Mesothelial cell of epicardium (in vitro differentiated cells): ENCODE measurements around the gene SELENOI. TPM values are rescaled to one million over a fixed set of nuclear protein-coding genes. Genes with fewer than 3 reads are reported as not detected.
A peak's percentile ranks its signal among the peaks of the same experiment; 100 is the strongest.

ENCODE experiments used
- DNase-seq, 2 experiments: peaks; one replicate each; pipeline ENCODE4 v3.0.0; 2021; ENCODE audit warnings: low spot score in 2 of 2; ENCODE audit not compliant: unreplicated experiment in 2 of 2
- H3K27ac Mint-ChIP-seq: 2 replicates; pipeline ENCODE4 v1.8.0; 2021; ENCODE audit warnings: mixed read lengths
- H3K27me3 Mint-ChIP-seq: 2 replicates; pipeline ENCODE4 v1.8.0; 2021; ENCODE audit warnings: low read depth, mixed read lengths
- H3K36me3 Mint-ChIP-seq: 2 replicates; pipeline ENCODE4 v1.8.0; 2021; ENCODE audit warnings: mixed read lengths
- H3K4me1 Mint-ChIP-seq: 2 replicates; pipeline ENCODE4 v1.8.0; 2021; ENCODE audit warnings: mixed read lengths
- H3K4me3 Mint-ChIP-seq: 2 replicates; pipeline ENCODE4 v1.8.0; 2021; ENCODE audit warnings: mild to moderate bottlenecking, moderate library complexity, mixed read lengths
- H3K9me3 Mint-ChIP-seq: 2 replicates; pipeline ENCODE4 v1.8.0; 2021; ENCODE audit warnings: mixed read lengths
- CTCF ChIP-seq: fragments of 200-600 bp; sonication (generic); IDR thresholded peaks from one replicate; pipeline ENCODE4 v1.5.0; 2021; ENCODE audit warnings: antibody characterized with exemption; ENCODE audit not compliant: unreplicated experiment
- total RNA-seq: library from RNA; stranded (reverse); gene quantifications from 3 replicates; pipeline ENCODE4 v1.2.1, GENCODE V29; 2021

The SELENOI gene
- total RNA-seq, 1 donor from 2014 or later = 32.0 TPM

GRCh38 chr2:26313446-26313845 is 32.5 kb upstream of the SELENOI start:
- Mint-ChIP-seq H3K9me3 (no peaks in the 10 kb centered on the region), H3K4me1 (peaks cover 20% of the 10 kb centered on the region), H3K4me3 (no peak overlapping the region), H3K27me3 (no peaks in the 10 kb centered on the region), H3K36me3 (peaks cover 3% of the 10 kb centered on the region), H3K27ac (no peak overlapping the region)
- no peak for DNase-seq
- TF ChIP-seq CTCF = no peak

GRCh38 chr2:26314243-26314642 is 31.7 kb upstream of the SELENOI start:
- Mint-ChIP-seq H3K27me3 (no peaks in the 10 kb centered on the region), H3K36me3 (peaks cover 3% of the 10 kb centered on the region), H3K4me1 (peaks cover 20% of the 10 kb centered on the region), H3K9me3 (no peaks in the 10 kb centered on the region), H3K27ac (no peak overlapping the region), H3K4me3 (no peak overlapping the region)
- no peak for DNase-seq
- TF ChIP-seq CTCF = no peak

- DNase-seq = no peak
- H3K27me3 Mint-ChIP-seq = no peaks in the 10 kb centered on the region
- H3K36me3 Mint-ChIP-seq = peaks cover 3% of the 10 kb centered on the region
- H3K27ac Mint-ChIP-seq = no peak overlapping the region
- H3K9me3 Mint-ChIP-seq = no peaks in the 10 kb centered on the region
- H3K4me1 Mint-ChIP-seq = peaks cover 20% of the 10 kb centered on the region
- TF ChIP-seq CTCF = no peak
- no peak overlapping the region for H3K4me3 Mint-ChIP-seq
These were observed 29.9 kb upstream of the SELENOI start for GRCh38 chr2:26316041-26316440.

GRCh38 chr2:26316845-26317244 is 29.1 kb upstream of the SELENOI start:
- H3K27ac Mint-ChIP-seq = peak overlapping the region; percentile 26
- no peaks in the 10 kb centered on the region for H3K27me3 Mint-ChIP-seq
- H3K4me3 Mint-ChIP-seq = no peak overlapping the region
- peaks cover 20% of the 10 kb centered on the region for H3K4me1 Mint-ChIP-seq
- no peak for DNase-seq
- no peaks in the 10 kb centered on the region for H3K9me3 Mint-ChIP-seq
- TF ChIP-seq CTCF = no peak
- H3K36me3 Mint-ChIP-seq = peaks cover 2% of the 10 kb centered on the region

GRCh38 chr2:26317377-26318105 is 28.4 kb upstream of the SELENOI start:
- H3K27ac Mint-ChIP-seq = peak overlapping the region; percentile 38
- no peaks in the 10 kb centered on the region for H3K36me3 Mint-ChIP-seq
- H3K4me3 Mint-ChIP-seq = no peak overlapping the region
- H3K27me3 Mint-ChIP-seq = no peaks in the 10 kb centered on the region
- no peak for TF ChIP-seq CTCF
- peaks cover 20% of the 10 kb centered on the region for H3K4me1 Mint-ChIP-seq
- H3K9me3 Mint-ChIP-seq = no peaks in the 10 kb centered on the region
- DNase-seq = no peak
